Ovary (tissue), 9 donors: ENCODE data around the gene FGFR3. TPM values are rescaled to one million over a fixed set of nuclear protein-coding genes. Genes with fewer than 3 reads are reported as not detected.

Source experiments
- DNase-seq, 5 donors: peaks; one replicate each; pipeline ENCODE4 v3.0.0-alpha.2; 2019 to 2020
- H3K27ac ChIP-seq, 2 donors: fragments of 200-600 bp; one replicate each; pipeline versions ENCODE4 v1.5.1 to v1.8.0; 2019 to 2022
- H3K27me3 ChIP-seq: fragments of 200-600 bp; one replicate; pipeline ENCODE4 v1.8.0; 2022
- H3K36me3 ChIP-seq: fragments of 200-600 bp; sonication (generic); one replicate; pipeline ENCODE4 v1.5.1; 2019
- H3K4me1 ChIP-seq: one replicate; pipeline ENCODE4 v1.8.1; 2013; ENCODE audit warnings: mild to moderate bottlenecking, moderate library complexity; ENCODE audit not compliant: insufficient read depth
- H3K4me3 ChIP-seq: fragments of 200-600 bp; sonication (generic); one replicate; pipeline ENCODE4 v1.5.1; 2017
- H3K9me3 ChIP-seq, 2 donors: fragments of 200-600 bp in 1 of 2; sonication (generic) in 1 of 2; one replicate each; pipeline versions ENCODE4 v1.5.1 to v1.8.1; 2013 to 2019; ENCODE audit warnings: mild to moderate bottlenecking in 1 of 2, moderate library complexity in 1 of 2
- EP300 ChIP-seq: sonication (generic); formaldehyde crosslinking; IDR thresholded peaks from one replicate; pipeline ENCODE4 v1.6.1; 2017; ENCODE audit warnings: antibody characterized with exemption
- POLR2A ChIP-seq: fragments of 450-650 bp; IDR thresholded peaks from one replicate; pipeline ENCODE4 v1.6.1; 2017; ENCODE audit warnings: antibody characterized with exemption, mild to moderate bottlenecking, moderate library complexity
- WGBS, 3 donors: extraction: QIAGEN DNeasy Blood & Tissue Kit in 1 of 3; methylation state at CpG; one replicate each; pipeline versions ENCODE4 v1.1.5 to v1.1.7; 2013 to 2017; 5-methylcytosine and 5-hydroxymethylcytosine counted together
- intact Hi-C, 4 donors: fragments of 100-400 bp; cut with DNase I; formaldehyde crosslinking; loops; one replicate each; pipeline versions ENCODE4 v1.11.0 to v1.15.1; 2022 to 2023
- polyA plus RNA-seq, 2 donors: library from polyadenylated mRNA; stranded (reverse); fragments of 200-250 nt in 1 of 2; fragments of 350-450 nt in 1 of 2; fragmentation: Illumina TruSeq in 1 of 2; extraction: RNeasy Lipid Tissue Mini Kit (QIAGEN cat#74804) in 1 of 2; gene quantifications; one replicate each; pipeline ENCODE4 v1.2.3, GENCODE V29; 2013 to 2014
- total RNA-seq, 7 donors: library from RNA; depleted of rRNA in 2 of 7; stranded (reverse); fragments of >200 nt in 2 of 7; fragmentation: NEBNext Ultra II Directional in 3 of 7; extraction: Animal tissue kit (Norgen Biotek cat#: 25700) in 3 of 7; gene quantifications; one replicate each; pipeline versions ENCODE4 v1.1.0 to v1.2.4, GENCODE V29; 2016 to 2023
- TF ChIP-seq, protein P1 (sequence below), 3 donors: fragments of 450-650 bp in 2 of 3; fragments of 200-600 bp in 1 of 3; IDR thresholded peaks; one replicate each; pipeline versions ENCODE4 v1.5.1 to v1.8.0; 2016 to 2022; ENCODE audit warnings: antibody characterized with exemption in 3 of 3, mild to moderate bottlenecking in 1 of 3
- donor health status: DM: no; HTN: no; CAD: no; lungs with moderate emphysema.
- donor health status: DM: no; HTN: no; CAD: no.
- donor health status: Bipolar disorder and iron deficiency.
- donor health status: DM: yes; HTN: yes; CAD: no.
- donor health status: DM: no; HTN: no; CAD: no.
- donor health status: DM: yes; HTN: yes; CAD: no.

The FGFR3 gene
- total and polyA plus RNA-seq, 9 donors: 0.12 to 9.2 (median 0.57) TPM

DNA sequence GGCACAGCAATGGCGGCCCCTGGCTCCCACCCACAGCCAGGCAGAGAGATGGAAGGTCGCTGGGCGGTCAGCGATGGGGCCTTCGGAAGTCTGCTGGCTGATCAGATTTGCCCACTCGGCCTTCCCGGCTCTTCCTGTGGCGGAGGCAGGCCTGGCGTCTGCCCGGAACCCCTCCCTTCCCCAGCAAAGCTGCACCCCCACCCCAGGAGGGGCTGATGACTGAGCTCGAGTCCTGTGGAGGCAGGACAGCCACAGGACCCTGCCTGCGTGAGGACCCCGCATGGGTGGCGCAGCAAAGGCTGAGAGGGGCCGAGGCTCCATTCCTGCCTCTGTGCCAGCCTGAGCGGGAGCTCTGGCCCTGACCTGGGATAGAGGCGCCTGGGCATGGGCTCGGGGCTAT lies 37.0 kb upstream of the FGFR3 start:
- Histone ChIP-seq H3K4me3 (no peak overlapping the region), H3K4me1 (no peaks in the 10 kb centered on the region), H3K27ac (no peak overlapping the region), H3K9me3 (no peaks in the 10 kb centered on the region), H3K36me3 (no peaks in the 10 kb centered on the region), H3K27me3 (no peaks in the 10 kb centered on the region)
- 69 to 73% (median 72%) methylated on average over 17 to 18 of the region's 18 CpGs for WGBS, 3 donors
- no peak for DNase-seq
- intact Hi-C loops: no loop called here
- no peak for TF ChIP-seq EP300

- no peaks in the 10 kb centered on the region for H3K4me1 ChIP-seq
- intact Hi-C loops: no loop called here
- no peak overlapping the region for H3K27ac ChIP-seq
- 74 to 82% (median 80%) methylated on average over 15 to 20 of the region's 20 CpGs for WGBS, 3 donors
- no peaks in the 10 kb centered on the region for H3K36me3 ChIP-seq
- no peak for DNase-seq
- H3K27me3 ChIP-seq: no peaks in the 10 kb centered on the region
- no peak for TF ChIP-seq POLR2A
- TF ChIP-seq, protein P1, sequence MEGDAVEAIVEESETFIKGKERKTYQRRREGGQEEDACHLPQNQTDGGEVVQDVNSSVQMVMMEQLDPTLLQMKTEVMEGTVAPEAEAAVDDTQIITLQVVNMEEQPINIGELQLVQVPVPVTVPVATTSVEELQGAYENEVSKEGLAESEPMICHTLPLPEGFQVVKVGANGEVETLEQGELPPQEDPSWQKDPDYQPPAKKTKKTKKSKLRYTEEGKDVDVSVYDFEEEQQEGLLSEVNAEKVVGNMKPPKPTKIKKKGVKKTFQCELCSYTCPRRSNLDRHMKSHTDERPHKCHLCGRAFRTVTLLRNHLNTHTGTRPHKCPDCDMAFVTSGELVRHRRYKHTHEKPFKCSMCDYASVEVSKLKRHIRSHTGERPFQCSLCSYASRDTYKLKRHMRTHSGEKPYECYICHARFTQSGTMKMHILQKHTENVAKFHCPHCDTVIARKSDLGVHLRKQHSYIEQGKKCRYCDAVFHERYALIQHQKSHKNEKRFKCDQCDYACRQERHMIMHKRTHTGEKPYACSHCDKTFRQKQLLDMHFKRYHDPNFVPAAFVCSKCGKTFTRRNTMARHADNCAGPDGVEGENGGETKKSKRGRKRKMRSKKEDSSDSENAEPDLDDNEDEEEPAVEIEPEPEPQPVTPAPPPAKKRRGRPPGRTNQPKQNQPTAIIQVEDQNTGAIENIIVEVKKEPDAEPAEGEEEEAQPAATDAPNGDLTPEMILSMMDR (IDR thresholded peaks at IDR 0.05): no peak
- H3K4me3 ChIP-seq: no peak overlapping the region
- no peaks in the 10 kb centered on the region for H3K9me3 ChIP-seq
Observed at GRCh38 chr4:1756893-1757779, 36.0 kb upstream of the FGFR3 start.

GRCh38 chr4:1757836-1758235 lies 35.3 kb upstream of the FGFR3 start:
- H3K4me3 ChIP-seq: no peak overlapping the region
- no peaks in the 10 kb centered on the region for H3K36me3 ChIP-seq
- H3K27ac ChIP-seq: no peak overlapping the region
- H3K4me1 ChIP-seq: no peaks in the 10 kb centered on the region
- H3K9me3 ChIP-seq: no peaks in the 10 kb centered on the region
- DNase-seq: no peak
- TF ChIP-seq, protein P1 (IDR thresholded peaks at IDR 0.05): no peak
- TF ChIP-seq POLR2A (no peak), EP300 (no peak)
- WGBS, 3 donors: 70 to 74% (median 73%) methylated on average over 15 to 17 of the region's 17 CpGs
- intact Hi-C loops: no loop called here
- H3K27me3 ChIP-seq: no peaks in the 10 kb centered on the region

DNA sequence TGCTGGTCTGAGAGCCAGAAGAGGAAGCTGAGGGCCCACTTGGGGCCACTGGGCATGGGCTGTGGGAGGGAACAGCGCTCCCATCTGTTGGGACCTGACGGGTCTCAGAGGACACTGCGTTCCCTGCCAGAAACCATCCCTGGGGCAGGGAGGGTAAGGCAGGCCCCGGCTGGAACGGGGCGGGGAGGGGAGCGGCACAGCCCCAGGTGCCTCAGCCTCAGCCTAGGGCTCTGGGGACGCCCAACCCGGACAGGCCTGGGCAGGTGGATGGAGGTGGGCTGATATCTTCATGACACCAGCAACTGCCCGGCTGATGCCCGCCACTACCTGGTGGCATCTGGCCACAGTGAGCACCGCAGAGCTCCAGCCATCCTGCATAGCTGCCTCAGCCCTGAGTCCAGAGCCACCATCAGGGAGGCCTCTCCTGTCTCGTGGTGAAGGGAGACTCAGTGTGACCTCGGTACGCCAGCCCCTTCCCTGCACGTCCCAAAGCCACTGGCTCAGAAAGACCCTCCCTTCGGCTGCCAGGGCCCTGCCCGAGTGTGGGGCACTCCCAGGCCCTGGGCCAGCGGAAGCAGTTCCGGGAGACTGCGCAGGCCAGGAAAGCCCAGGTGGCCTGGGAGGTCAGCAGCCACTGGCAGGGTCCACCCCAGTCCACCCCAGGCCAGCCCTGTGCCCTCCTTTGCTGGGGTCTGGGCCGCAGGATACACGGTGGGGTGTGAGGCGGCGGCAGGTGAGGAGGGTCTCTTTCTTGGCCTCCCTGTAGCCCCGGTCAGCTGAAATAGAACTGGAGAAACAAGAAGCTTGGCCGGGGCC lies 34.6 kb upstream of the FGFR3 start:
- intact Hi-C loops: no loop called here
- DNase-seq: no peak
- Histone ChIP-seq H3K27ac (no peak overlapping the region), H3K27me3 (no peaks in the 10 kb centered on the region), H3K4me3 (no peak overlapping the region), H3K9me3 (no peaks in the 10 kb centered on the region), H3K4me1 (no peaks in the 10 kb centered on the region), H3K36me3 (no peaks in the 10 kb centered on the region)
- WGBS, 3 donors: 87 to 90% (median 89%) methylated on average over 20 to 27 of the region's 27 CpGs
- no peak for TF ChIP-seq EP300
- no peak for TF ChIP-seq POLR2A
- TF ChIP-seq, protein P1 (IDR thresholded peaks at IDR 0.05): no peak
